ENCODE data around the gene ERH.
"Not testable (repeated sequence)": the region's sequence is repeated elsewhere in the genome, so short reads cannot be mapped to it uniquely, and the experiment has no call there.

Gene ERH

GRCh38 chr14:69398053-69398817 is at the start of gene ERH, which contains the start of gene SLC39A9:
ERH (minus strand) TSS chr14:69398299; CDS start chr14:69398233, 66 bp downstream.
SLC39A9 (plus strand) TSS chr14:69398692; CDS start chr14:69399370, 678 bp downstream.
- peak; percentile 75 to 99 for DNase-seq

- no peak for DNase-seq
These were observed 45.3 kb upstream of the ERH start for GRCh38 chr14:69443296-69443805.

GRCh38 chr14:69441948-69442347 is 43.8 kb upstream of the ERH start:
- no peak for DNase-seq

- no peak for DNase-seq
These were observed 41.6 kb upstream of the ERH start for GRCh38 chr14:69439521-69440270.

GRCh38 chr14:69432364-69432763 is 34.3 kb upstream of the ERH start:
- no peak for DNase-seq

GRCh38 chr14:69430306-69430939 is 32.3 kb upstream of the ERH start:
- no peak for DNase-seq

GRCh38 chr14:69429643-69430042 is 31.5 kb upstream of the ERH start:
- no peak for DNase-seq

- DNase-seq, result no peak
These were observed 30.3 kb upstream of the ERH start for GRCh38 chr14:69428289-69428998.

- no peak for DNase-seq
These were observed 29.5 kb upstream of the ERH start for GRCh38 chr14:69427596-69427995.

- DNase-seq, result no peak
These were observed 26.2 kb upstream of the ERH start for GRCh38 chr14:69424149-69424923.

- no peak for DNase-seq
These were observed 25.2 kb upstream of the ERH start for GRCh38 chr14:69423279-69423678.

- DNase-seq, result not testable (repeated sequence)
These were observed 18.0 kb upstream of the ERH start for GRCh38 chr14:69416087-69416486.

GRCh38 chr14:69413483-69413882 is 15.4 kb upstream of the ERH start:
- no peak for DNase-seq

GRCh38 chr14:69408331-69408960 is 10.3 kb upstream of the ERH start:
- DNase-seq, result no peak

- no peak for DNase-seq
These were observed 7.7 kb upstream of the ERH start for GRCh38 chr14:69405762-69406161.

GRCh38 chr14:69404883-69405282 is 6.8 kb upstream of the ERH start:
- DNase-seq, result no peak

GRCh38 chr14:69404478-69404877 is 6.4 kb upstream of the ERH start:
- DNase-seq, result no peak

GRCh38 chr14:69401841-69402240 is 3.7 kb upstream of the ERH start:
- DNase-seq, result no peak

- no peak for DNase-seq
These were observed 2.1 kb upstream of the ERH start for GRCh38 chr14:69400154-69400553.

- no peak for DNase-seq
These were observed 1.7 kb upstream of the ERH start for GRCh38 chr14:69399750-69400149.

- no peak for DNase-seq
These were observed 715 bp upstream of the ERH start for GRCh38 chr14:69398818-69399210.

- DNase-seq, result no peak
These were observed 2.2 kb downstream of the ERH start for GRCh38 chr14:69395929-69396328.
